DOHH2 (cell line): ENCODE results near the gene CD200.

Experiments used
- H3F3A ChIP-seq: fragments of 200-600 bp; sonication (generic), shearing (Covaris generic); 2 replicates; pipeline ENCODE4 v1.6.0; 2016; ENCODE audit warnings: antibody characterized with exemption, mild to moderate bottlenecking; ENCODE audit not compliant: control insufficient read depth, insufficient read depth
- H3K27ac ChIP-seq: fragments of 200-600 bp; sonication (generic); 2 replicates; pipeline ENCODE4 v1.5.1; 2014; ENCODE audit warnings: low read depth, mild to moderate bottlenecking, low read length, moderate library complexity
- H3K27me3 ChIP-seq: fragments of 200-600 bp; sonication (generic); 2 replicates; pipeline ENCODE4 v1.6.1; 2014; ENCODE audit warnings: mild to moderate bottlenecking, low read length, mixed read lengths; ENCODE audit not compliant: control insufficient read depth
- H3K36me3 ChIP-seq: fragments of 200-600 bp; sonication (generic); 2 replicates; pipeline ENCODE4 v1.6.1; 2014; ENCODE audit warnings: mild to moderate bottlenecking, low read length, moderate library complexity, mixed read lengths; ENCODE audit not compliant: control insufficient read depth
- H3K4me1 ChIP-seq: fragments of 200-600 bp; sonication (generic); 2 replicates; pipeline ENCODE4 v1.6.1; 2014; ENCODE audit warnings: mild to moderate bottlenecking, low read length, mixed read lengths; ENCODE audit not compliant: control insufficient read depth
- H3K4me2 ChIP-seq: fragments of 200-600 bp; sonication (generic); 2 replicates; pipeline ENCODE4 v1.6.0; 2014; ENCODE audit warnings: mild to moderate bottlenecking, low read length, moderate library complexity
- H3K4me3 ChIP-seq: fragments of 200-600 bp; sonication (generic); 2 replicates; pipeline ENCODE4 v1.5.1; 2014; ENCODE audit warnings: mild to moderate bottlenecking, low read length, mixed read lengths
- H3K79me2 ChIP-seq: fragments of 200-600 bp; sonication (generic); 2 replicates; pipeline ENCODE4 v1.6.1; 2014; ENCODE audit warnings: mild to moderate bottlenecking, low read length, mixed read lengths; ENCODE audit not compliant: control insufficient read depth
- H3K9me2 ChIP-seq: fragments of 200-600 bp; sonication (generic); replicated peaks from 2 replicates; pipeline ENCODE4 v1.6.1; 2014; ENCODE audit warnings: mild to moderate bottlenecking, low read length, mixed read lengths; ENCODE audit not compliant: control insufficient read depth
- H3K9me3 ChIP-seq: fragments of 200-600 bp; sonication (generic); 2 replicates; pipeline ENCODE4 v1.6.1; 2014; ENCODE audit warnings: antibody characterized with exemption, low read length, mixed read lengths; ENCODE audit not compliant: control insufficient read depth, insufficient read depth
- H4K20me1 ChIP-seq: fragments of 200-600 bp; sonication (generic); 2 replicates; pipeline ENCODE4 v1.6.0; 2014; ENCODE audit warnings: low read depth, mild to moderate bottlenecking, antibody characterized with exemption, low read length, moderate library complexity; ENCODE audit not compliant: control insufficient read depth, insufficient read depth
- CTCF ChIP-seq: fragments of 200-600 bp; sonication (generic); IDR thresholded peaks from one replicate; pipeline ENCODE4 v1.5.1; 2014; ENCODE audit warnings: antibody characterized with exemption, mild to moderate bottlenecking, low read depth, low read length; ENCODE audit not compliant: poor library complexity, severe bottlenecking
- EZH2phosphoT487 ChIP-seq: fragments of 200-600 bp; sonication (generic); IDR thresholded peaks from 2 replicates; pipeline ENCODE4 v1.6.1; 2017; ENCODE audit warnings: borderline replicate concordance, mild to moderate bottlenecking, antibody characterized with exemption, low read length, moderate library complexity, mixed read lengths

The CD200 gene

DNA sequence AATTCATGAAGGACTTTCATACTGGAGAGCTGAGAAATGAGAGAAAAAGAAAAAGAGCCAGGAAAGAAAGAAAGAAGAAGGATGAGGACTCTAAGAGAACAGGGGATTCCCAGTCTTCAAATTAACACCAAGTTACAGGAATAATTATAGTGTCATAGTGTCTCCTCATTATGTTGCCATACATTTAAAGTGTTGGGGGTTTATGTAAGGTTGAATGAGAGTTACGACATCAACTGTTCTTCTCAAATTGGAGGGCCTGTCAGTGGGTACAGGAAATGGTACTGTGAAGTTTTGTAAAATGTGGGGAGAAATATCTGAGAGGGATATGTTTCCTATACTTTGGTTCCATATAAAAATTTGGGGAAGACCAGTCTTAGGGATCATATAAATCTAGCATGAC, 12.3 kb upstream of the CD200 start:
- peaks cover 7% of the 10 kb centered on the region for H3K4me1 ChIP-seq
- H4K20me1 ChIP-seq = no peaks in the 10 kb centered on the region
- H3K4me3 ChIP-seq = no peak overlapping the region
- H3F3A ChIP-seq = no peaks in the 10 kb centered on the region
- H3K4me2 ChIP-seq = no peak overlapping the region
- no peaks in the 10 kb centered on the region for H3K79me2 ChIP-seq
- H3K27ac ChIP-seq = no peak overlapping the region
- no peaks in the 10 kb centered on the region for H3K9me2 ChIP-seq
- H3K27me3 ChIP-seq = no peaks in the 10 kb centered on the region
- no peaks in the 10 kb centered on the region for H3K36me3 ChIP-seq
- TF ChIP-seq CTCF = no peak
- no peak for TF ChIP-seq EZH2phosphoT487
- peaks cover 6% of the 10 kb centered on the region; the same call in 1 of the 2 replicates for H3K9me3 ChIP-seq

GRCh38 chr3:112321867-112322652, 10.9 kb upstream of the CD200 start:
- Histone ChIP-seq H3F3A (0 out of 2 replicates have a peak, but pooled peaks cover 2% of the 10 kb centered on the region), H3K4me3 (no peak overlapping the region)
- no peak for TF ChIP-seq CTCF
- no peak for TF ChIP-seq EZH2phosphoT487

GRCh38 chr3:112327371-112327951, 5.5 kb upstream of the CD200 start:
- TF ChIP-seq CTCF (peak; percentile 80), EZH2phosphoT487 (no peak)
- Histone ChIP-seq H3K4me1 (peaks cover 20% of the 10 kb centered on the region), H3K9me2 (no peaks in the 10 kb centered on the region), H4K20me1 (no peaks in the 10 kb centered on the region), H3F3A (peaks cover 14% of the 10 kb centered on the region), H3K79me2 (no peaks in the 10 kb centered on the region), H3K27ac (no peak overlapping the region), H3K4me3 (no peak overlapping the region), H3K9me3 (no peaks in the 10 kb centered on the region), H3K27me3 (no peaks in the 10 kb centered on the region), H3K4me2 (no peak overlapping the region; the same call in 1 of the 2 replicates), H3K36me3 (no peaks in the 10 kb centered on the region)

More at GRCh38 chr3:112321867-112322652, 10.9 kb upstream of the CD200 start:
- Histone ChIP-seq H3K4me1 (peaks cover 14% of the 10 kb centered on the region), H3K4me2 (no peak overlapping the region), H3K27me3 (no peaks in the 10 kb centered on the region), H3K9me2 (no peaks in the 10 kb centered on the region), H3K79me2 (no peaks in the 10 kb centered on the region), H3K27ac (no peak overlapping the region), H3K9me3 (no peaks in the 10 kb centered on the region), H3K36me3 (no peaks in the 10 kb centered on the region), H4K20me1 (no peaks in the 10 kb centered on the region)
